Esophagus muscularis mucosa (tissue), 4 donors: ENCODE data around the gene MPPED1. TPM values are rescaled to one million over a fixed set of nuclear protein-coding genes. Genes with fewer than 3 reads are reported as not detected.

Experiments used
- DNase-seq: peaks from one replicate; pipeline ENCODE4 v3.0.0-alpha.2; 2017; ENCODE audit errors: extremely low spot score
- H3K27ac ChIP-seq, 4 donors: fragments of 200-600 bp; sonication (generic); replicated peaks in 1 of 4; 1 replicate in 3 of 4; 2 replicates in 1 of 4; pipeline ENCODE4 v1.5.1; 2016 to 2019; ENCODE audit warnings: mild to moderate bottlenecking in 1 of 4
- H3K27me3 ChIP-seq, 4 donors: fragments of 200-600 bp; sonication (generic); one replicate each; pipeline versions ENCODE4 v1.5.1 to v1.6.0; 2016 to 2019
- H3K36me3 ChIP-seq, 4 donors: fragments of 200-600 bp; sonication (generic); one replicate each; pipeline ENCODE4 v1.5.1; 2016 to 2019
- H3K4me1 ChIP-seq, 4 donors: fragments of 200-600 bp; sonication (generic); one replicate each; pipeline ENCODE4 v1.5.1; 2016 to 2019
- H3K4me3 ChIP-seq, 4 donors: fragments of 200-600 bp; sonication (generic); 1 replicate in 2 of 4; 2 replicates in 2 of 4; pipeline ENCODE4 v1.5.1; 2016 to 2019; ENCODE audit warnings: mild to moderate bottlenecking in 4 of 4, moderate library complexity in 1 of 4
- H3K9me3 ChIP-seq, 4 donors: fragments of 200-600 bp; sonication (generic); 1 replicate in 3 of 4; 2 replicates in 1 of 4; pipeline ENCODE4 v1.5.1; 2016 to 2019
- CTCF ChIP-seq, 3 experiments: fragments of 200-600 bp in 2 of 3; fragments of 450-650 bp in 1 of 3; sonication (generic) in 2 of 3; IDR thresholded peaks; one replicate each; pipeline ENCODE4 v1.5.1; 2017 to 2019; ENCODE audit warnings: antibody characterized with exemption in 3 of 3, mild to moderate bottlenecking in 2 of 3, moderate library complexity in 1 of 3
- EP300 ChIP-seq: sonication (generic); formaldehyde crosslinking; IDR thresholded peaks from one replicate; pipeline ENCODE4 v1.6.1; 2017; ENCODE audit warnings: antibody characterized with exemption
- POLR2A ChIP-seq: fragments of 450-650 bp; IDR thresholded peaks from one replicate; pipeline ENCODE4 v1.6.1; 2017; ENCODE audit warnings: antibody characterized with exemption, moderate library complexity, mild to moderate bottlenecking, low read depth
- POLR2AphosphoS5 ChIP-seq, 2 donors: sonication (generic); formaldehyde crosslinking; IDR thresholded peaks; one replicate each; pipeline ENCODE4 v1.6.1; 2017; ENCODE audit warnings: antibody characterized with exemption in 2 of 2
- WGBS: methylation state at CpG from one replicate; pipeline ENCODE4 v1.1.5; 2018; 5-methylcytosine and 5-hydroxymethylcytosine counted together
- intact Hi-C: fragments of 100-400 bp; cut with DNase I; formaldehyde crosslinking; loops from one replicate; pipeline ENCODE4 v1.15.1; 2023
- total RNA-seq, 4 donors: library from RNA; depleted of rRNA; stranded (reverse); fragments of >200 nt; gene quantifications; one replicate each; pipeline versions ENCODE4 v1.1.0 to v1.2.1, GENCODE V29; 2016

The MPPED1 gene
- total RNA-seq, 4 donors from 2014 or later: not detected

GRCh38 chr22:43521716-43522115, 109.9 kb downstream of the MPPED1 start:
- Histone ChIP-seq H3K27ac (no peak overlapping the region), H3K4me3 (no peak overlapping the region), H3K27me3 (peaks cover 0 to 54% (median 0%) of the 10 kb centered on the region in 4 donors), H3K9me3 (no peaks in the 10 kb centered on the region), H3K4me1 (no peaks in the 10 kb centered on the region), H3K36me3 (no peaks in the 10 kb centered on the region)
- intact Hi-C loops: no loop called here
- TF ChIP-seq POLR2AphosphoS5 (IDR thresholded peaks at IDR 0.05): no peak
- no peak for TF ChIP-seq EP300
- no peak for TF ChIP-seq CTCF (IDR thresholded peaks at IDR 0.05)
- TF ChIP-seq POLR2A: no peak
- 90% methylated on average over 6 of the region's 6 CpGs for WGBS
- no peak for DNase-seq

GRCh38 chr22:43526117-43526655, 114.4 kb downstream of the MPPED1 start:
- intact Hi-C loops: no loop called here
- DNase-seq: no peak
- Histone ChIP-seq H3K27me3 (peaks cover 0 to 36% (median 0%) of the 10 kb centered on the region in 4 donors), H3K27ac (no peak overlapping the region), H3K9me3 (no peaks in the 10 kb centered on the region), H3K4me3 (no peak overlapping the region), H3K36me3 (no peaks in the 10 kb centered on the region), H3K4me1 (no peaks in the 10 kb centered on the region)
- WGBS: 60% methylated on average over 2 of the region's 7 CpGs
- TF ChIP-seq EP300: no peak
- no peak for TF ChIP-seq POLR2AphosphoS5 (IDR thresholded peaks at IDR 0.05)
- TF ChIP-seq CTCF (IDR thresholded peaks at IDR 0.05): no peak
- TF ChIP-seq POLR2A: no peak

GRCh38 chr22:43526946-43527345, 115.1 kb downstream of the MPPED1 start:
- H3K27me3 ChIP-seq: peaks cover 0 to 30% (median 0%) of the 10 kb centered on the region in 4 donors
- H3K4me1 ChIP-seq: no peaks in the 10 kb centered on the region
- 80% methylated on average over 3 of the region's 5 CpGs for WGBS
- H3K36me3 ChIP-seq: no peaks in the 10 kb centered on the region
- TF ChIP-seq POLR2AphosphoS5 (IDR thresholded peaks at IDR 0.05) (no peak), CTCF (IDR thresholded peaks at IDR 0.05) (no peak), EP300 (no peak), POLR2A (no peak)
- intact Hi-C loops: no loop called here
- no peak overlapping the region for H3K27ac ChIP-seq
- no peaks in the 10 kb centered on the region for H3K9me3 ChIP-seq
- DNase-seq: no peak
- H3K4me3 ChIP-seq: no peak overlapping the region

GRCh38 chr22:43528601-43529360, 117.0 kb downstream of the MPPED1 start:
- Histone ChIP-seq H3K9me3 (no peaks in the 10 kb centered on the region), H3K27me3 (peaks cover 0 to 16% (median 0%) of the 10 kb centered on the region in 4 donors), H3K4me3 (no peak overlapping the region), H3K36me3 (no peaks in the 10 kb centered on the region), H3K4me1 (no peaks in the 10 kb centered on the region), H3K27ac (no peak overlapping the region)
- intact Hi-C loops: no loop called here
- TF ChIP-seq CTCF (IDR thresholded peaks at IDR 0.05) (no peak), POLR2AphosphoS5 (IDR thresholded peaks at IDR 0.05) (no peak), POLR2A (no peak), EP300 (no peak)
- WGBS: 69% methylated on average over 10 of the region's 12 CpGs
- DNase-seq: no peak
